DMS53 (cell line): ENCODE data around the gene MFSD11.
A peak's percentile ranks its signal among the peaks of the same experiment; 100 is the strongest.
"Not testable (repeated sequence)": the region's sequence is repeated elsewhere in the genome, so short reads cannot be mapped to it uniquely, and the experiment has no call there.

Experiments used
- DNase-seq: peaks from one replicate; lab custom pipeline; 2025; lab: John Stamatoyannopoulos, UW

MFSD11 gene

GRCh38 chr17:76797241-76797840, 59.4 kb downstream of the MFSD11 start:
- DNase-seq = no peak

GRCh38 chr17:76801706-76802105, 63.8 kb downstream of the MFSD11 start:
- DNase-seq = no peak

DNA sequence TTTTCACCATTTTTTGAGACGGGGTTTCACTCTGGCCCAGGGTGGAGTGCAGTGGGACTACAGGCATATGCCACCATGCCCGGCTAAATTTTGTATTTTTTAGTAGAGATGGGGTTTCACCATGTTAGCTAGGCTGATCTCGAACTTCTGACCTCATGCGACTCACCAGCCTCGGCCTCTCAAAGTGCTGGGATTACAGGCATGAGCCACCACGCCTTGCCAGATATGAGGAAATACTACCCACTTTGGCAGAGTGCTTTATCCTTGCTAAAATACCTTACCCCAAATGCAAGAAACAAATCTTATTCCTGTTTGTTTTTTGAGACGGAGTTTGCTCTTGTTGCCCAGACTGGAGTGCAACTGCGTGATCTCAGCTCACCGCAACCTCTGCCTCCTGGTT, 67.4 kb downstream of the MFSD11 start:
- no peak for DNase-seq

GRCh38 chr17:76806151-76806550, 68.2 kb downstream of the MFSD11 start:
- not testable (repeated sequence) for DNase-seq

GRCh38 chr17:76806767-76807166, 68.8 kb downstream of the MFSD11 start:
- DNase-seq = not testable (repeated sequence)

DNA sequence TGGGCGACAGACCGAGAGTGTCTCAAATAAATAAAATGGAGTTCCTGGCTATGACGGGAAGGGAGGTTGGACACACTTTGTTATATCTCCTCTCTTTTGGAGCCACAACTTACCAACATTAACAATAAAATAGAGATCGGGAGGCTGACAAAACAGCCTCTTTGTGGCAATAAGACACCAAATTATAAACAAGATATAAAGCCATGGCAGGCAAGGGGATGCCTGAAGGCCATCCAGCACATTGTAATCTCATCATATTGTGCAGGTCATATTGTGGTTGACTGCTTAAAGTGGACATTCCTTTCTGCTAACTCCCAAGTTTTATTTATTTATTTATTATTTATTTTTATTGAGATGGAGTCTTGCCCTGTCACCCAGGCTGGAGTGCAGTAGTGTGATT, 70.4 kb downstream of the MFSD11 start:
- DNase-seq = no peak

- DNase-seq = no peak
Observed at GRCh38 chr17:76810956-76811355, 73.0 kb downstream of the MFSD11 start.

GRCh38 chr17:76811834-76812233, 73.9 kb downstream of the MFSD11 start:
- no peak for DNase-seq

DNA sequence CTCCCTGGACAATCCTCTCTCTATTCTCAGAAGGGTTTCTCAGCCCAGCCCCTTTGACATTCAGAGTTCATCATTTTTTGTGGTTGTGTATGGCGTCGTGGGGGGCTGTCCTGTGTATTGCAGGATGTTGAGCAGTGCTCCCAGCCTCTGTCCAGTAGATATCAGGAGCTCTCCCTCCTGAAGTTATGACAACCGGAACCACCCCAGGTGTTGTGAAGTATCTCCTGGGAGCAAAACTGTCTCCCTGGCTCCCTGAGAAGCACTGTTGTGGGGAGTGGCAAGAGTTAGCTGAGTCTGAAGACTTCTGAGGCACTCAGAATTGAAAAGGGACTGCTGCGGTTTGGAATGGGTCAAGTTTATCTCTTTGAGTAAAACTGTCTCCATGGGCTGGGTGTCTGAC, 74.3 kb downstream of the MFSD11 start:
- DNase-seq = no peak

GRCh38 chr17:76812968-76813367, 75.0 kb downstream of the MFSD11 start:
- no peak for DNase-seq

DNA sequence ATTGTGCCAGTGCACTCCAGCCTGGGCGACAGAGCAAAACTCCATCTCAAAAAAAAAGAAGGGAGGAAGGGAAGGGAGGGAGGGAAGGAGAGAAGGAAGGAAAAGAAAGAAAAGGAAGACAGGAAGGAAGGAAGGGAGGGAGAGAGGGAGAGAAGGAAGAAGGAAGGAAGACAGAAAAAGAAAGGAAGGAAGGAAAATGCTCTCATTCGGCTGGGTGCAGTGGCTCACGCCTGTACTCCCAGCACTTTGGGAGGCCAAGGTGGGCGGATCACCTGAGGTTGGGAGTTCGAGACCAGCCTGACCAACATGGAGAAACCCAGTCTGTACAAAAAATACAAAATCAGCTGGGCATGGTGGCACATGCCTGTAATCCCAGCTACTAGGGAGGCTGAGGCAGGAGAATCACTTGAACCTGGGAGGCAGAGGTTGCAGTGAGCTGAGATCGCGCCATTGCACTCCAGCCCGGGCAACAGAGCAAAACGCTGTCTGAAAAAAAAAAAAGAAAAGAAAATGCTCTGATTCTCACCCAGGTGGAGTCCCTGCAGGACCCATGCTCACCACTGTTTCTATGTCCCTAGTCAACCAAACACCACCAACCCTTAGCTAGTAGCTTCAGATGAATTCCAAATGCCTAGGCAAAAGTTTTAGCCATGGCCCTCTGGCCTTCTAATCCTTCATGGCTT, 78.1 kb downstream of the MFSD11 start:
- DNase-seq = not testable (repeated sequence)

- peak; percentile 67 for DNase-seq
Observed at GRCh38 chr17:76816590-76817135, 78.7 kb downstream of the MFSD11 start.

DNA sequence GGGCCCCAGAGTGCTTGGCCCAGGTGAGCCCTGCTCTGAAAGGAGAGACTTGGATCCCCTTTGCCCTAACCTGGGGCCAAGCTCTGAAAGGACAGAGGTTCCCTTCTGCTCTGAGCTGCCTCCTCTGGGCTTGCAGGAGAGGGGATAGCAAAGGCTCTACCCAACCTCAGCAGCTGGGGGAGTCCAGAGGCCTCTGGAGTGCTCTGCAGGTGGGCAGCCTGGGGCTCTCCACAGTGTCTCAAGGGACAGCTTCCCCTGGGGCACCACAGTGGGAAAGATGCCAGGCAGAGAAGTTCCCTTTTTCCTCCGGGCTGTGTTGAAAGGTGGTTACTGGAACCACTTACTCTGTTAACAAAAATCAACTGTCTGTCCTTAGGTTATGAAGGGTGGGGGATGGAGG, 82.1 kb downstream of the MFSD11 start:
- no peak for DNase-seq

GRCh38 chr17:76820561-76820960, 82.6 kb downstream of the MFSD11 start:
- no peak for DNase-seq

- DNase-seq = peak; percentile 14
Observed at GRCh38 chr17:76822184-76822778, 84.4 kb downstream of the MFSD11 start.

GRCh38 chr17:76824093-76824492, 86.2 kb downstream of the MFSD11 start:
- DNase-seq = no peak

DNA sequence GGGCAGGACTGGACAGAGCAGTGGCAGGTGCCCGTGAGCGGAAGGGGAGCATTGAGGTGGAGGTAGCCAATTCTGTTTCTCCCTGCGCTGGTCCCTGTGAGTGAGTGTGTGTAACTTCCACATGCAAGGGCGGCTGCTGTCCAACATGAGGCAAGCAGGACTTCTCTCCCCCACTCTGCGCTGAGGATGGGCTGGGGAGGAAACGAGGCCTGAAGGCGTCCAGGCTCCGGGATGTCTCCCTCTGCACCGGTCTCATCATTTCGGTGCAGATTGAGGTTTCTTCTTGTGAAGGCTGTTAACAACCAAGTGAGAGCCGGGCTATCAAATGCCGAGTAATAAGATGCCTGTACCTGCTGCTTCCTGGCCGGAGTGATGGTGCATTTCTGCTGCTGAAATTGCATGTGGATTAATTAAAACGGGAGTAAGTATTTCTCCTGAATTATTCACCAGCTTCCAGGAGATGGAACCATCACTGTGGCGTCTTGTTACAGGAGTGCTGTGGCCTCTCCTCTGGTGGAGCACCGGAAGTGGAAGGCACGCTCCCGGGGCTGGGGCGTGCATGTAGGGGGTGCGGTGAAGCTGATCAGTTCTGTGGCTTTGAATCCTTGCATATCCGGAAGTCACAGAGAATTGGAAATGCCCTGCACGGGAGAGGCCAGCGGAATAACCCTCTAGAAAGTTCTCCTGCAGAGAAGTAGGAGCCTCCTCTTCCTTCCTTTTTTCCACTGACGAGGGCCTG, 88.6 kb downstream of the MFSD11 start:
- no peak for DNase-seq

DNA sequence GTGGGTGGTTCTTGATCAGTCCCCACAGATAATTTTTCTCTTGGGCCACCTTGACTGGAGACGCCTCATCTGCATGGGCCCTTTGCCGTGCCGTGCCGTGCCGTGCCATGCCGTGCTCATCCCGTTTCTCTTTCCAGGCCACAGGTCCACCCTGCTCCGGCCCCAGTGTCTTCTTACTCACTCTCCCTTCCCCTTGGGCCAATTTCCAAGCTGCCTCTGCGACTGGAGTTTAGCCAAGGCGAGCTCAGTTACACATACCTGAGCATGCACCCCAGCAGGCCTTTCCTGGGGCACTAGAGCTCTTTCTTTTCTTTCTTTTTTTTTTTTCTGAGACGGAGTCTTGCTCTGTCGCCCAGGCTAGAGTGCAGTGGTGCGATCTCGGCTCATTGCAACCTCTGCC, 89.8 kb downstream of the MFSD11 start:
- DNase-seq = no peak
